ENCODE results near the gene DLK2. TPM values are rescaled to one million over a fixed set of nuclear protein-coding genes. Genes with fewer than 3 reads are reported as not detected.

The DLK2 gene
- total and polyA plus RNA-seq, 2 of the 13 experiments (the other 11 are each of a cell fraction or from before 2014, with no cell fraction given) = 1.2 to 3.8 TPM

DNA sequence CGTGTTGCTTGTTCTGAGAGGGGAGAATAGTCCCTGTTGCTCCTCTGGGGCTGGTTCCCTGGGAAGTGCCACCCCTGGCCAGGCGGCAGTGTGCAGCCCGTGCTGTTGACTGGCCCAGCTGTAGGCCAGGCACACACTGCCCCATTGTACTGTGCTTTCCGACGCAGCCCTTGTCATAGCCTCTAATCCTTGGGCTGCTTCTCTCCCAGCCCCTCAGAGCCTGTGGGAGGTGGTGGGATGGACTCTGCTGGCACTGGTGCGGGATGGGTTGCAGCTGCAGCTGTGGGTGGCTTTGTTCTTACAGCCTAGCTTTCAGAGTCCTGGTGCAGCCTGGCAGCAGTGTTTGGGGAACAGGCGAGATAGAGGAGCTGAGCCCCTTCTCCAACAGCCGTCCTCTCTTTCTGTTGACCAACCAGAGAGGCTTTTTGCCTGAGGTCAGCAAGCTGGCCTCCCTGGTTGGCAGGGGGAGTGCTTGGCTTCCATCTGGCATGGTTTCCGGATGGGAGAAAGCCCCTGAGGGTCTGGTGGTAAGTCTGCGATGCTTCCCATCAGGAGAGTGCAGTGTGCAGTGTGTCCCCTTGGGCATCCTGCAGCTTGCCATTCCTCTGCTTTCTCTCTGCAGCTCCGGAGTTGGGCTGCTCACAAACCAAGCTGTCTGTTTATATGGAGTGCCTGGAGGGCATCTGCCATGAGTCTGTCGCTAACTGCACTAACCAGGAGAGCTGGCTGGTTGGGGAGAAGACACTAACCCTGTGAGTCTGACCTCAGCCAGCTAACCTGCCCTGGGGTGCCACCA lies 34.1 kb upstream of the DLK2 start (continued):
- TF ChIP-seq, protein P1, sequence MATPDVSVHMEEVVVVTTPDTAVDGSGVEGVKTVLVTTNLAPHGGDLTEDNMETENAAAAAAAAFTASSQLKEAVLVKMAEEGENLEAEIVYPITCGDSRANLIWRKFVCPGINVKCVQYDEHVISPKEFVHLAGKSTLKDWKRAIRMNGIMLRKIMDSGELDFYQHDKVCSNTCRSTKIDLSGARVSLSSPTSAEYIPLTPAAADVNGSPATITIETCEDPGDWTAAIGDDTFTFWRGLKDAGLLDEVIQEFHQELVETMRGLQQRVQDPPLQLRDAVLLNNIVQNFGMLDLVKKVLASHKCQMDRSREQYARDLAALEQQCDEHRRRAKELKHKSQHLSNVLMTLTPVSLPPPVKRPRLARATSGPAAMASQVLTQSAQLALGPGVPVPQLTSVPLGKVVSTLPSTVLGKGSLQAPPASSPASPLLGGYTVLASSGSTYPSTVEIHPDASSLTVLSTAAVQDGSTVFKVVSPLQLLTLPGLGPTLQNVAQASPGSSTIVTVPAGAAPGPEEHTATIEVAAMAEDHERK (CRISPR knock-in tag; IDR thresholded peaks at IDR 0.05; ENCODE audit: low read depth) = no peak
- 0 out of 2 replicates have a peak, but pooled peaks have one; percentile 10 for TF ChIP-seq IRX3 (CRISPR knock-in tag; IDR thresholded peaks at IDR 0.05; ENCODE audit: borderline replicate concordance, low read depth)
- no peak for TF ChIP-seq ZNF124 (CRISPR knock-in tag; IDR thresholded peaks at IDR 0.05)
- TF ChIP-seq ZNF747 (CRISPR knock-in tag; IDR thresholded peaks at IDR 0.05; ENCODE audit: borderline replicate concordance) = 0 out of 2 replicates have a peak, but pooled peaks have one; percentile 3
- TF ChIP-seq, protein P2, sequence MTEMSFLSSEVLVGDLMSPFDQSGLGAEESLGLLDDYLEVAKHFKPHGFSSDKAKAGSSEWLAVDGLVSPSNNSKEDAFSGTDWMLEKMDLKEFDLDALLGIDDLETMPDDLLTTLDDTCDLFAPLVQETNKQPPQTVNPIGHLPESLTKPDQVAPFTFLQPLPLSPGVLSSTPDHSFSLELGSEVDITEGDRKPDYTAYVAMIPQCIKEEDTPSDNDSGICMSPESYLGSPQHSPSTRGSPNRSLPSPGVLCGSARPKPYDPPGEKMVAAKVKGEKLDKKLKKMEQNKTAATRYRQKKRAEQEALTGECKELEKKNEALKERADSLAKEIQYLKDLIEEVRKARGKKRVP (CRISPR knock-in tag; IDR thresholded peaks at IDR 0.05) = no peak
- TF ChIP-seq TRAFD1 (CRISPR knock-in tag; IDR thresholded peaks at IDR 0.05; ENCODE audit: borderline replicate concordance) = no peak
- TF ChIP-seq SRY (CRISPR knock-in tag; IDR thresholded peaks at IDR 0.05) = 0 out of 2 replicates have a peak, but pooled peaks have one; percentile 67
- TF ChIP-seq NCOA2 (CRISPR knock-in tag; IDR thresholded peaks at IDR 0.05) = no peak
- no peak for TF ChIP-seq ZNF737 (CRISPR knock-in tag; IDR thresholded peaks at IDR 0.05; ENCODE audit: borderline replicate concordance)
- TF ChIP-seq REST (IDR thresholded peaks at IDR 0.05; ENCODE audit: borderline replicate concordance in 1 of 2, low read depth in 1 of 2, low read length in 2 of 2) = no peak
- no peak for TF ChIP-seq JUNB (CRISPR knock-in tag; IDR thresholded peaks at IDR 0.05; ENCODE audit: borderline replicate concordance)
- no peak for TF ChIP-seq ZNF703 (CRISPR knock-in tag; IDR thresholded peaks at IDR 0.05; ENCODE audit: borderline replicate concordance)
- no peak for TF ChIP-seq HNF1A (IDR thresholded peaks at IDR 0.05; ENCODE audit: low read depth)
- TF ChIP-seq HNF1A (CRISPR knock-in tag; IDR thresholded peaks at IDR 0.05; ENCODE audit: borderline replicate concordance) = no peak
